CD4-positive, alpha-beta T cell treated with Interleukin-15 for 4 hours (primary cell): Measurements from ENCODE around the gene PSG11.
"Not testable (repeated sequence)": the region's sequence is repeated elsewhere in the genome, so short reads cannot be mapped to it uniquely, and the experiment has no call there.

Experiments
- DNase-seq: peaks from one replicate; pipeline ENCODE4 v3.0.0-alpha.2; 2020; ENCODE audit warnings: low spot score

The PSG11 gene

GRCh38 chr19:43026369-43026768 lies at the start of gene PSG11:
TSS of gene PSG11 (minus strand) at chr19:43026469. CDS start at chr19:43026372, 97 bp downstream.
- DNase-seq = not testable (repeated sequence)

- DNase-seq = not testable (repeated sequence)
These were observed 36.1 kb upstream of the PSG11 start for GRCh38 chr19:43062418-43062817.

DNA sequence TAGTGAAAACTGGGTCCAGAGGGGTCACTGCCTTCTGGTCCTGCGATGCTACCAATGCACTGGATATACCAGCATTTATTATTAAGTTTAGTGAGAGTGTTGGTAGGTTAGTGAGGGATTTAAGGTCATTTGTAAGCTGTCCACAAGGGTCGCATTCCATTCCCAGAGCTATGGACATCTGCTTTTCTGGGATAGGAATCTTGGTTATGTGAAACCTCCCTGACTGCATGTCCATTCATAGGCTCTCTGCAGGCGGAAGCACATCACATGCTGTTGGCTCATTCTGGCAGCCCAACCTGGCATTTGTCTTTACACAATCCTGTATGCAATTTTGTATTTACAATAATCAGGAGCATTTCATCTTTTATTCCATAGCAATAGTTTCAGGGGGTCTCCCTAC lies 35.1 kb upstream of the PSG11 start:
- not testable (repeated sequence) for DNase-seq

- DNase-seq = not testable (repeated sequence)
These were observed 34.0 kb upstream of the PSG11 start for GRCh38 chr19:43060254-43060653.

- not testable (repeated sequence) for DNase-seq
These were observed 33.2 kb upstream of the PSG11 start for GRCh38 chr19:43059482-43059881.

DNA sequence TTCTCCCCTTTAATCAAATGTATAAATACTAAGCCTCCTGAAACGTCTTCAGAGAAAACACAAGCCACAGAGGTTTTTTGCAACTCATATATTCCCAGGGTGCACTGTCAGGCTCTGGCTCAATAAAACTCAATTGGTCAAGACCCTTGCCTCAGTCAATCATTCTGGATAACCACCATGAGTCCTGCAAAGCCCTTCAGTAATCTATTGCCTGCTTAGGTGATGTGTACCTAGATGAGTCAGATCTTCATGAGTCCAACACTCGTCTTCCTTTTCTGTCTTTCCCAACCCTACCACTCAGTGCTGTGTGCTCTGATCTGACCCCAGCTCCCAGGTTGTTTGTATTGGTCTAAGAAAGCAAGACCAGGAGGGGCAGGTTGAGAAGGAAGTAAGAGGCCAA lies 32.2 kb upstream of the PSG11 start:
- DNase-seq = not testable (repeated sequence)

GRCh38 chr19:43047966-43048365 lies 21.7 kb upstream of the PSG11 start:
- DNase-seq = not testable (repeated sequence)

DNA sequence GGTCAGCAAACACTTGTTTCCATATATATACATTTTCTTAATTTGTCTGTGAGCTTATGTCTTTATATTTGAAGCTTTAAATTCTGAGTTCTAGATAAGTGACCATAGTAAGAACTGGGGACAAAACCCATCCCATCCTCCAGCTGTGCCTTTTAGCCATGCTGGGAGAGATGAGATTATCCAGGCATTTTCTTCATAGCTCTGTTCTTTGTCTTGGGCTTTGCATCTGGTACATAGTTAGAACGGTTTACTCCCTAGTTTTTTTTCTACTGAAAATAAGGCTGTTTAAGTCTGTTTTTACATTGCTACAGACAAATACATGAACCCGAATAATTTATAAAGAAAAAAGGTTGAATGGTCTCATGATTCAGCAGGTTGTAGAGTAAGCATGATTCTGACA lies 20.3 kb upstream of the PSG11 start:
- DNase-seq = not testable (repeated sequence)

- DNase-seq = not testable (repeated sequence)
These were observed 17.4 kb upstream of the PSG11 start for GRCh38 chr19:43043492-43044180.

GRCh38 chr19:43031645-43032044 lies 5.4 kb upstream of the PSG11 start:
- DNase-seq = not testable (repeated sequence)

DNA sequence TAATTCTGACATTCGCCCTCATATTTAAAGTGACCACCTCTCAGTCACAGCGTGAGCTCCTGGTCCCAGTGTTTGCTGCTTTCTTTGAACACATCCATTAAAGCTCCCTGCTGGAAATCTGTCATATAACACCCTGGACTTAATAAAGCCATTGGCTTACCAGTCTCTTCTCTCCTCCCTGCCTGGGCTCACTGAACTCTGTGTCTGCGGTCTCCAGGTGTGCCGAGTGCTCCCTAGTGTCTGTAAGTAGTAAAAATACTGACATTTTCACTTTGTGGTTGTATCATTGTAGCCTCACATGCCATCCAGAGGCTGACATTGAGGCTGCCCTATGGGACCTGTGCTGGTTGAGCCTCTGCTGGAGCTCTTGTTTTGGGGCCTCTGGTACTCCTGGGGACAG lies 2.6 kb upstream of the PSG11 start:
- DNase-seq = no peak

- not testable (repeated sequence) for DNase-seq
These were observed 1.7 kb upstream of the PSG11 start for GRCh38 chr19:43027985-43028384.

GRCh38 chr19:43027061-43027460 lies 792 bp upstream of the PSG11 start:
- not testable (repeated sequence) for DNase-seq

GRCh38 chr19:43022098-43022497 lies 4.2 kb downstream of the PSG11 start:
- not testable (repeated sequence) for DNase-seq

- not testable (repeated sequence) for DNase-seq
These were observed 4.6 kb downstream of the PSG11 start for GRCh38 chr19:43021629-43022028.

DNA sequence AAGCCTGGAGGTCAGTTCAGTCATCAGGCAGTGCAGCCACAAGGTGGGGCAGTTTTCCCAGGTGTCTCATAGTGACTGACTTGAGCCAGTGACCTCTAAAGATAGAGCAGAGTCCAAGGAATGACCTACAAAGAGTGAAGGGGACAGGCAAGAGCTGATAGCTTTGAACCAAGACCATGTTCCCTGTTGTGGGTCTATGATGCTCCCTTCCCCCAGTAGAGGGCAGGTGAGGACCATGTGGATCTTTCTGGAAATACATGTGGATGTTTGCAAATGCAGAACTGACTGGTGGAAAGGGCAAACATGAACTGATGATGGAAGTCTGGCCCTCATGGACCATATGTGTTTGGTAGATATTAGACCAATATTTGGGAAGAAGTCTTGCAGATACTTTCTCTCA lies 6.7 kb downstream of the PSG11 start:
- DNase-seq = not testable (repeated sequence)

DNA sequence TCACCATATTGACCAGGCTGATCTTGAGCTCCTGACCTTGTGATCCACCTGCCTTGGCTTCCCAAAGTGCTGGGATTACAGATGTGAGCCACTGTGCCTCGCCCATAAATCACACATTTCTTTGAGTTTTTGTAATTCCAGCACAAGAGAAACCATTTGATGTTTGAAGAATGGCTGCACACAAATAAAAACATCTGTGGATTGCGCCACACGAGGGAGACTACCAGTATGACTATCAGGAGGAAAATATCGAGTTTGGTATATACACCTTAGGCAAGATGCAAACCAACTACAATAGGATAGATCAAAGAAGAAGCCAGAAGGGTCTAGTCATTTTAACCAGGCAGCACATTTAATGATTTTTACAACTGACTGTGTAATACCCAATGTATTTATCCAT lies 20.4 kb downstream of the PSG11 start:
- DNase-seq = not testable (repeated sequence)

GRCh38 chr19:43004846-43005245 lies 21.4 kb downstream of the PSG11 start:
- DNase-seq = not testable (repeated sequence)

DNA sequence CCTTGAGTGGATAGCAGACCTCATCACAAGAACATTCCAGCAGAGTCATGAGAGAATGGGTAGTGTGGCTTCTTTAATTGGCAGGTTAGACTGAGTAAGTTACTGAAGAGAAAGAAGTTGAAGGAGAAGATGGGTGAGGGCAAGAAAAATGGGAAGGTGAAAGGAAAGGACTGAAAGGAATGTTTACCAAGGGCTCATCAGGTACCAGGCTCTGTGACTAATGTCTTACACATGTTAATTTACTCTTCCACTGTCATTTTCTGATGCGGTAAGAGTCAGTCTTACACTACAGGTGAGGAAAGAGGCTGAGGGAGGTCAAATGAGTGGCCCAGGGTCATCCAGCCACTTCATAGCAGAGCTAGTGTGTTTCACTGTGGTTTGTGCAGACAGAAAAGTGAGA lies 22.6 kb downstream of the PSG11 start:
- DNase-seq = not testable (repeated sequence)

DNA sequence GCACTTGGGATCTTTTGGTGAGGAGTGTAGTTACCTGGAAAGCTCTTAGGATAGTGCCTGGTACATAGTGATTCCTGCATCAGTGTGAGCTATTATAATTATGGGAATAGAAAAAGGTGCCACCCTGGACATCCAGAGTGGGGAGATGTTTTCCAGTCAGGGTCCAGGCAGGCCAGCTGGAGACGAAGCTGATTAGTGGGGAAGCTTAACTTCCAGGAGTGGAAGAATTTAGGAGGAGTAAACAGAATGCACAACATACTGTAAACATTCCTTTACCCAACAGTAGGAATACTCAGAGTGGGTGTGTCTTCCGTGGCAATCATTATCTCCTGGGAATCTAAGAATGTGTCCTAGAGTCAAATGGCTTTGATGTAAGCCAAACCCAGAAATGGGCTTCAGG lies 23.3 kb downstream of the PSG11 start:
- DNase-seq = not testable (repeated sequence)

DNA sequence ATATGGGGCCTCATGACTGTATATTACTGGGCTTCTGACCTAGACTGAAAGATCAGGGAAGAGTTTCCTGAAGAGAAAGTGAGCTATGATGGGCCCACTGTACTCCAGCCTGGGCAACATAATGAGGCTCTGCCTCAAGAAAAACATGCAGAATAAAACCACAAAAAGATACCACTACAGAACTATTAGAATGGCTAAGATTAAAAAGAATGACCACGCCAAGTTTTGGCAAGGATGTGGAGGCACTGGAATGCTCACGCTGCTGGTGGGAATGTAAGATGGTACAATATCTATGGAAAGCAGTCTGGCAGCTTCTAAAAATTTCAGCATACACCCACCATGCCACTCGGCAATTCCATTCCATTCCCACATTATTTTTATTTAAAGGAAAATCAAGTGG lies 30.1 kb downstream of the PSG11 start:
- not testable (repeated sequence) for DNase-seq

GRCh38 chr19:42992029-42992604 lies 34.2 kb downstream of the PSG11 start:
- not testable (repeated sequence) for DNase-seq

- no peak for DNase-seq
These were observed 36.4 kb downstream of the PSG11 start for GRCh38 chr19:42989851-42990250.

DNA sequence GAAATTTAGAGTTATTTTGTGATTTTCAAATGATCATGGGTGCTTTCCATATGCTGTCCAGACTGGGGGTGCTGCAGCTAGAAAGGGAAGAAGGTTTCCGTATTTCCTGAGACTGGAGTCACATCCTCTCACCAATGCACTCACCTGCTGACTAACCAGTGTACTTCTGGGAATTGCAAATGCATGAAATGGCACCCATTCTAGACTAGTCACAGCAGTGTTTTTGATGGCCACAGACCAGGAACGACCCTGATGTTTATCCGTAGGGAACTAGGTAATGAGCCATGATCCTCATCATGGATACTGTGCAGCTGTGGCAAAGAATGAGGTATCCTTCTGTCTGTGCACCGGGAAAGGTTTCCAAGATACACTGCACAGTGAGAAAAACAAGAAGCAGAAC lies 37.1 kb downstream of the PSG11 start:
- not testable (repeated sequence) for DNase-seq
